ENCODE data around the gene FARP1.
"Not testable (repeated sequence)": the region's sequence is repeated elsewhere in the genome, so short reads cannot be mapped to it uniquely, and the experiment has no call there.

FARP1 gene

DNA sequence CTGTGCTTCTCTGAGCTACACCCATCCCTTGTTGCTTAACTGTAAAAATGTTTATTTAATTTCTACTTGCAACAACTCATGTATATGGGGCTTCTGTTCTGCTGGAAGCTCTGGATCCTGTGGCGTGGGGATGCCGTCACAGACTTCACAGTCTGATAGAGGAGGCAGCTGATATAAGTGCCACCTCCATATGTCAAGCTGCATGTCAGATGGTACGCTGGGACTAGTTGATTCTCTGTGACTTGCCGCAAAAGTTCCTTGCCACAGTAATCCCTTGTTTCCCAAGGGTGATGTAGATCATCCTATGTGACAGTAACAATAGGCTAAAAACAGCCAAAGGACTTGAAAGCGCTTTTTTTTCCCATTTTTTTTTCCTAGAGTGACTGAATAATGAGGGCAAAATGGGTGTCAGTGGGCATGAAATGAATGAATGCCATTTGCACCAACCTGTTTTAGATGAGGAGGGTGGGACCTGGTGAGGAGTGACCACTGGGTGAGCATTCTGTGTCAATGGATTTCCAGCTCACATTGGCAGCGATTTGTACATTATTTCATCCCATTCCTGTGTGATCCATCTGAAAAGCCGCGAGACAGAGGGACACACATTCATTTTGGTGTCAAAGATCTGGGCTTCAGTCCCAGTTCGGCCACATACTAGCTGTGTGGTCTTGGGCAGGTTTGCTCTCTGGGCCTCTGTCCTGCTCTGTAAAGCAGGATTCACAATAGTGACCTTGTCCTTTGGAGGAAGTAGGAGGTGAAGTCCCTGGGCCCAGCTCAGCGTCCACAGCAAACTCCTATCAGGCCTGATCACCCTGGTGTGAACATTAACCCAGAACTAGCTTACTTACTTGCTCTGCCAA is 123.0 kb downstream of the FARP1 start:
- DNase-seq = no peak

DNA sequence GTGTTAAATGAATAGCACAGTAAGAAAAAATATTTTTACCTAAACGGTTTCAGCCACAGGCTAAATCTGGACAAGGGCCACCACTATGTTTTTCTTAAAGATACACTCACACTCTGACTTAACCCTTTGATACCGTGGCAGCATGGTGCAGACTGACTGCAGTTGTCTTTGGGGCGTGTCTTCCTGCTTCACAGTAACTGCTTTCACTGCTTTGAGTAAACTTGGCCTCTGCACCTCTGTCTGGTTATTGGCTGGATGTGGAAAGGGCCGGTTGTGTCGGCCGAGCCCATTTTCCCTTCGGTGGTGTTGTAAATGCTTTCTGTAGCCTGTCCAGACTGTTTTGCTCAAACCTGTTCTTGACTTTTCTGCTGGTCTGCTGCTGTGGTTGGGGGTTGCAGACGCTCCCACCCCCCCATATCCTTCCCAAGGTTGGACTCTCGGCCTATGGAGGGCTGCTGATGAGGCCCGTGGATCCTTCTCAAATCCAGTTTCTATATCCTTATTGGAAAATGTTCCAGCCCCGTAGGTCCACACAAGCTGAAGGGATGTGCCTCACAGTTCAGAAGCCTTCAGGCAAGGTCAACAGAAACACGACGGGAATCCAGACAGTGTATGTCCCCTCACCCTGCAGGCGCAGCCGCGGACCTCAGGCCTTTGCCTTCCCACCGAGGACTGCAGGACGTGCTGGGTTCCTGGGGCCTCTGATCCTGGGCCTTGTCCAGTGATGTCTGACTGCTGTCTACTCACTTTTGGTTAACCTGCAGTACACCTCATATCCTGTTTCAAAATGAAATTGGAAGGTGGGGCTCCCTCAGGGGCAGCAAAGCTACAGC is 124.4 kb downstream of the FARP1 start:
- no peak for DNase-seq

GRCh38 chr13:98269386-98269785 is 126.5 kb downstream of the FARP1 start:
- DNase-seq = no peak

- DNase-seq = no peak
Observed at GRCh38 chr13:98270819-98271218, 127.9 kb downstream of the FARP1 start.

DNA sequence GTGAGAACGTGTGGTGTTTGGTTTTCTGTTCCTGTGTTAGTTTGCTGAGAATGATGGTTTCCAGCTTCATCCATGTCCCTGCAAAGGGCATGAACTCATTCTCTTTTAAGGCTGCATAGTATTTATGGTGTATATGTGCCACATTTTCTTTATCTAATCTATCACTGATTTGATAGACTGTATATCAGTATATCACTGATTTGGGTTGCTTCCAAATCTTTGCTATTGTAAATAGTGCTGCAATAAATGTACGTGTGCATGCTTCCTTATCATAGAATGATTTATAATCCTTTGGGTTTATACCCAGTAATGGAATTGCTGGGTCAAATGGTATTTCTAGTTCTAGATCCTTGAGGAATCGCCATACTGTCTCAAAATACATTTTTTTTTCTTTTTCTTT is 128.8 kb downstream of the FARP1 start:
- DNase-seq = not testable (repeated sequence)

- no peak for DNase-seq
Observed at GRCh38 chr13:98272549-98272948, 129.7 kb downstream of the FARP1 start.

GRCh38 chr13:98273067-98273823 is 130.4 kb downstream of the FARP1 start:
- DNase-seq = no peak

DNA sequence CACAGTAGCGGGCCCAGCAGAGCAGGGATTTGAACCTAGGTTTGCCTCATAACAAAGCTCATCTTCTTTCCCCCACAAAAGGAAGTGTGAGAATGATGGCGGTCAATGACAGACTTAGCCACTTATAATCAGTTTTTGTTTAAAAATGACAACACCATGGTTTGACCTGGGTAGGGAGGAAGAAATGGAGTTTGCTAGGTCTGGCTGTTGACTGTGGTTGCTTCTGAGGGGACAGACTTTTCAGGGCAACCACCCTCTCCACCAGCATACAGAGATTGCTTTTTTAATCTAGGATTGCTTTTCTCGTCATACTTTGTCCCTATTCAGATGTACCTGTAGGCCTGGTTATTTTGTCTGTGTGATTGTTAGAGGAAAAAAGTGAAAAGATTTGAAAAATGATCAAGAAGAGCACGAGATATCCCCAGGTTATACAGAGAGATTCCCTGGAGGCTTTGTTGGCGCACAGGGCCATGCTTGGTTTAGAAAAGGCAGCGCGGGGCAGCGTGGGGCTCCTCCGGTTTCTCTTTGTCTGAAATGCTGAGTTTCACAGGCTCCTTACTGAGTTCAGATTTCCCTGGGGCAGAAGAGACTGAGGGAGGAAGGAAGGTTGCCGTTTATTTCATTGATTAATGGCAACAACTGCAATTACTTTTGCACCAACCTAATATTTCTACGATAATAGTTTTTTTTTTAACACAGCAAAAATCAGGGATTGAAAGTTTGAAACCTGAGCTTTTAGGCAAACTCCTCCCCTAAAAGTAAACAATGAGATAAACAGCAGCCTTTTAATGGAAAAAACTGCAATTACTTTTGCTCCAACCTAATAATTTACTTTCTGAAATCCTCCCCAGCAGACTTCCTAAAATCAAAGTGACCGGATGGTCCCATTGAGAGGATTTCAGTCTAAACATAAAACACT is 131.2 kb downstream of the FARP1 start:
- DNase-seq = no peak

DNA sequence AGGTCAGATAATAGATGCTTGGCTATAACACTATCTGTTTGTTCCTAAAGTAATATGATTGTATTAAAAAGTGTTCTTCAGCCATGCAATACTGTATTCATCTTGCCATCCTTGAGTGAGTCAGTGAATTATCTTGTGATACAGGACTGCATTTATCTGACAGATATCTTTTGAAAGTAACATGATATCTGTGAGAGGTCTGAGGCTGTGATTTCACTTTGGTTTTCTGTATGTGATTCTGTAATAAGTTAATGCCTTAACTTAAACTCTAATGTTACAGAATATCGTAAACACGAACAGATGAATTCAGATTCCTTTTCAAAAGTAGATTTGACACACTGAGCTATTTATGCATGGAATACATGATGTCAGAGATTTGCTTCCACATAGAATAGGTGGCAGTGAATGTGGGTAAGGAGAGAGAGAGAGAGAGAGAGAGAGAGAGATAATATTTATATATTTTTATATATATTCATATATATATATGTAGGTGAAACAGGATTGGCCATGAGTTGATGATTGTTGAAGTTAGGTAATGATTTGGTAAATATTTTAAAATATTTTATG is 132.1 kb downstream of the FARP1 start:
- no peak for DNase-seq

DNA sequence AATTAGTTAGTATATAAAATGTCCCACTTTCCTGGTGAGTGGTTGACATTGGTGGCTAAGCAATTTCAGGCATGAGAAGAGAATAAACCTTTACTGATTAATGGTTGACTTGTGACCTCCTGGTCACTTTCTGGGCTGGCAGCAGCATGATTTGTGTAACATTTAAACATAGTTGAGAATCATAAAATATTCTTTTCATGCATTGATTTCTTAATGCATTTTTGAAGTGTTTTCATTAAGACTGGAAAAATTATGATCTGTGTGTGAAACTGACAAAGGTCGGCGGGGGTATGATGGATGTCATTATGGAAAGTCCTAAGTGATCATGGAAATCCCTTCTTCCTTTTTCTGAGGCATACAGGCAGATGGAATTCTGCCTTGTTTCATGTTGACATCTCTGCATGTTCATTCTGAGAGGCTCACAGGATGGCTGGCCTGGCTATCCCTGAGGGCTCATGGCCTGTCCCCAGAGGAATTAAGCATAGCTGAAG is 132.8 kb downstream of the FARP1 start:
- no peak for DNase-seq

DNA sequence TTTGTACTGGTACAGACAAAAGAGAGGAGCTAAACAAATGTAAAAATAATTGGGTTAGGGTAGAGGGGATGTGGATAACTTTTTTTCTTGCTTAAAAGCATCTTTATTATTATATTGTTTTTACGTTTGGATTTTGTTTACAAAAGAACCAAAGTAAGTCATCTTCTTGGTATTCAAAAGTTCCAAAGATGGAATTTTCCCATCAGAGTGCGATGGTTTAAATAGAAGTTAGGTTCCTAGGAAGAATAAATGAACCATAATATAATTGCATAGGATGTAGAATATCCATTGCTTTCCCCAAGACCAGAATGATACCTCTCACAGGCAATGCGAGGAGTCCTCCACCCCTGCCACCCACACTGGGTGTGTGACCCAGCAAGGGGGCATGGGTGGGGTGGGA is 133.6 kb downstream of the FARP1 start:
- DNase-seq = no peak

GRCh38 chr13:98278068-98278724 is 135.3 kb downstream of the FARP1 start:
- no peak for DNase-seq

GRCh38 chr13:98279473-98280175 is 136.7 kb downstream of the FARP1 start:
- DNase-seq = peak; percentile 47

DNA sequence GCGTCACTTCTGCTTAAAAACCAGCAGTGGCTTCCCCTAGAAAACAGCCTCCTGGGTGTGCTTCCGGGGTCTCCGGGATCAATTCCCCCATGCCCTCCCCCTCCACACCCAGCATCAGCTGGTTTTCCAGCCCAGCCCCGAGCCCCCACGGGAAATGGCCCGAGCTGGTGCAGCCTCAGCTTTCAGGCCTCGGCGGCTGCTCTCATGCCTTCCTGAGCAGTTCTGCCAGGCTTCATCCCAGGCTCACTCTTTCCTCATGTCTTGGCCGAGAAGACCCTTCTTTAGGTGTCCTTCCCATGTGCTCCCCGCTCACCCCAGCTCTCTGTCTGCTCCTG is 137.2 kb downstream of the FARP1 start:
- no peak for DNase-seq

- no peak for DNase-seq
Observed at GRCh38 chr13:98284679-98285078, 141.8 kb downstream of the FARP1 start.

DNA sequence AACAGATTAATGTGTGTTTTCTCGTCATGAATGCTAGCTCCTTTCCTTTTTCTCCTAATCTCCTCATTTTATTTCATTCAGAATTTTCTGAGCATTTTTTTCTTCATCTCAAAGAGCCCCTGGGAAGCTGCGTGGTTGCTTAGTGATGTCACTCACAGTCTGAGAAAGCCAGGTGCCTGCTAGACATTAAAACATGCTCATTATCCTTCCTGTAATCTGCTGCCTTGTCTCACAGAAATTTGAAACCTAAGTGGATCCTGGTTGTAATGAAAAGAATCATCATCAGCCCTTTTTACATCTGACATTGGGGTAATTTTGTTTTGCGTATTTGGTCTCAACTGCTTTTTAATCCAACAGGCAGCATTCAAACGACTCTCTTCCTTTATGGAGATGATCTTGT is 142.4 kb downstream of the FARP1 start:
- DNase-seq = no peak

DNA sequence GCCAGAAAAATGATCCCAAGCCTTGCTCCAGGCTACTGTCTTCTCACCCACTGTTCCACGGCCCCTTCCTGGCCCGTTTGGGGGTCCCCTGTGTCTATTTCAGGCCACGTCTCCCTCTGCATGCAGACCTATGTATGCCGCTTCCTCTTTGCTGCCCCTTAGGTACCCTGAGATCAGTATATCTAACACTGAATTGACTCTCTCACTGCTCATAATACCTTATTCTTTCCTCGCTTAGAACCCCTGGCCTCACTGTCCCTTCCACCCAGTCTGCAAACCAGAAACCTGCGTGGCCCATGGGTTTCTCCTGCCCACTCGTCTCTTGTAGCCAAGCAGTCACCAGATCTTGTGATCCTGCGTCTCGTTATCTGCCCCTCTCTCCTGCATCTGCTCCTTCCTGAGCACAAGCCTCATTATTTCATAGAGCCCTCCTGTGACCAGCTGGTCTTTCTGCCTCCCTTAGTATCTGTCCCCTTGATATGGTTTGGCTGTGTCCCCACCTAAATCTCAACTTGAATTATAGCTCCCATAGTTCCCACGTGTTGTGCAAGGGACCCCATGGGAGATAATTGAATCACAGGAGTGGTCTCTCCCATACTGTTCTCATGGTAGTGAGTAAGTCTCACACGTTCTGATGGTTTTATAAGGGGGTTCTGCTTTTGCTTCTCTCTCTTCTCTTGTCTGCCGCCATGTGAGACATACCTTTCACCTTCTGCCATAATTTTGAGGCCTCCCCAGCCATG is 143.1 kb downstream of the FARP1 start:
- DNase-seq = no peak

DNA sequence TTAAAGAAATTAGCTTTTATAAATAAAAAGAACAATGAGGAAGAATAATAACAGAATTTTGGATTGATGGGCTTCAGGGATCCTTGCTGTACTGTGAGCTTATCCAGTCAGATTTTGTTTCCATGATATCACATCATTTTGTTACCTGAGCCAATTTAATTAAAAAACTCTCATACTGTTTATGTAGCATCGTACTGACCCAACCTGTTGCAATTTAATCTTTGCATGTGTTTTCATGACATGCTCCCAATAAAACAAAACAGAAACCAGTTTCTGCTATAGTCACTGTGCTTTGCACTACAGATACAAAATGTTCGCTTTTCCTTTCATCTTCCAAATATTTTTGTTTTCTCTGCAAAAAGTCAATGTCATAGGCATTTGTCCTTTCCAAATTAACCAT is 143.9 kb downstream of the FARP1 start:
- no peak for DNase-seq

DNA sequence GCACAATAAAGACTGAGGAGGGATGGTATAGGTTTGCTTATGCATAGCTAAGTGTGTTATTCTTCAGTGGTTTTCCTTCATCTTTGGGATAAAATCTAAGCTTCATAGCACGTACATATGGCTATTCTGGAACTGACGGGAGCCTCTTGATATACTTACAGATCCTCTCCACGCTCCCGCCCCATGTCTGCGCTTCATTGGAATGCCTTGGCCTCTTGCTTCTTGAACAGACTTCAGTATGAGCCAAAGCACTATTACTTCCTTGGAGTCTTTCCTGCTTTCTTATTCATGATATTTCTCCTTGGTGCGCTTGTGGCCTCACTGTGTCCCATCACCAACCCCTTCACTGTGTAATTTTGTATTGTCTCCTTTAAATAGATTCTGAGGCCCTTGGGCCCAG is 145.3 kb downstream of the FARP1 start:
- DNase-seq = no peak

Data from GDM1 (cell line).